ENCODE data around the gene CACTIN.
"Not testable (repeated sequence)": the region's sequence is repeated elsewhere in the genome, so short reads cannot be mapped to it uniquely, and the experiment has no call there.

The CACTIN gene

DNA sequence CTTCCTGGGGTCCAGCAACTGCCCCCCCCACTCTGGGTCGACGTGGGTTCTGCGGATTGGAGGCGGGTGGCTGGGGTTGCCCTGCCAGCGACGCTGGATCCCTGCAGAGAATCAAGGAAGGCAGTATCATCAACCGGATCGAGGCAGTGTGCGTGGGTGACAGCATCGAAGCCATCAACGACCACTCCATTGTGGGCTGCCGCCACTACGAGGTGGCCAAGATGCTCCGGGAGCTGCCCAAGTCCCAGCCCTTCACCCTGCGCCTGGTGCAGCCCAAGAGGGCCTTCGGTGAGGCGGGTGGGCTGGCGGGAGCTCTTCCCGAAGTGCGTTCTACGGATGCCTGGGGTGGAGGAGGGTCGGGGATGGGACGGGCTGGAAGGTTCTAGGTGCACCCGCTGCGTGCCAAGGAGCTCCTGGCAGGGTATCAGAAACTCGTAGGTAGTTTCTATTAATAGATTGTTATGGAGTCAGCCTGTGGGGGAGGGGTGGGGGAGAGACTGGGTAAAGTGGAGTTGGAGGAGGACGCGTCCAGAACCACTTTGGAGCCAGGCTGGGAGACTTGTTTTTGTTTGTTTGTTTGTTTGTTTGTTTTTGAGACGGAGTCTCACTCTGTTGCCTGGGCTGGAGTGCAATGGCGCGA lies 39.8 kb downstream of the CACTIN start:
- no peak for DNase-seq (ENCODE audit: low read depth)

DNA sequence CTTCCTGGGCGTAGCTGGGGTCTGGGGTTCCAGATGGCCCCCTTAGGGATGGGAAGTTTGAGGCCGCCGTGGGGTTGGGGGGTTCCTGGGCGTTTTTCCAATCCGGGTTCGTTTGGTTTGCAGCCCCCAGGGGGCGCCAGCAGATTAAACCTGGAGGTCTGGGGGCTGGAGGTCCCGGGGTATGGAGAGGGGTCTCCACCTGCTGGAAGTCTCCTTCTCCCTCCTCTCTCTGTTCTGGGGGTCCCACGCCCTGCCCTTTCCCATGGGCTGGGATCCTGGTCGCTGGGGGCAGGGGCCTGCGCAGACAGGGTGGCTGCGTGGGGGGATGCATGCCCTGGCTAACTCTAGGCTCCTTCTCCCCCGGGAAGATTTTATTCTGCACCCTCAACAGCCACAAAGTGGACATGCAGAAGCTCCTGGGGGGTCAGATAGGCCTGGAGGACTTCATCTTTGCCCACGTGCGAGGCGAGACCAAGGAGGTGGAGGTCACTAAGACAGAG lies 40.4 kb downstream of the CACTIN start:
- no peak for DNase-seq (ENCODE audit: low read depth)

DNA sequence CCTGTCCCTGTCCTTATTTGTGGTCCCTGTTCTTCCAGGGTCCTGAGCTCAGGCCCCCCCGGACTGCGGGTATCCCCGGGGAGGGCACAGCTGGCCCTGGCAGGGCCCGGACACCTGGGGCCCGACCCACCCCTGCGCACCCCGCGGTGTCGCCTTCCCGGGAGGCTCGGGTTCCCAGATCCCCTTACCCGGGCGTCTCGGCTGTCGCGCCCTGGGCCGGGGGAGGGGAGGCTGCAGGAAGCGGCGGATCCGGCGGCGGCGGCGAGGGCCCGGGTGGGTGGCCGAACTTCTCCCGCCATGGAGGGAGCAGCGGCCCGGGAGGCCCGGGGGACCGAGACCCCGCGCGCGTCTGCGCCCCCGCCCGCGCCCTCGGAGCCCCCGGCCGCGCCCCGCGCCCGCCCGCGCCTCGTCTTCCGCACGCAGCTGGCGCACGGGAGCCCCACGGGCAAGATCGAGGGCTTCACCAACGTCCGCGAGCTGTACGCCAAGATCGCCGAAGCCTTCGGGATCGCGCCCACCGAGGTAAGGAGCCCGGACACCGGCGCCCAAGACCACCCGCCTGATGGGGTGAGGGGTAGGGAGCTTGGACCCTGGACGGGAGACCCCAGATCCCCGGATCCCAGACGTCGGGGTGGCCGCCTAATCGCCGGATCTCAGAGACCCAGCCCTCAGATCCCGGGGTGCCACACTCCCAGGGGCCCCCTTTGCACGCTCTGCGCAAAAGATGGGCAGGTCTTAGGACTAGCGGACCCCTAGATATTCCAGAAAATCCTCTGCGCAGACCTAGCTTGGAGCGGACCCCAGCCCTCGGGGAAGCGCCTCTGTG lies 41.1 kb downstream of the CACTIN start, which contains the start of gene GIPC3:
GIPC3 (plus strand) TSS at position 178 of the 826 bp plus-strand sequence; CDS start at position 298, 120 bp downstream.
- no peak for DNase-seq (ENCODE audit: low read depth)

DNA sequence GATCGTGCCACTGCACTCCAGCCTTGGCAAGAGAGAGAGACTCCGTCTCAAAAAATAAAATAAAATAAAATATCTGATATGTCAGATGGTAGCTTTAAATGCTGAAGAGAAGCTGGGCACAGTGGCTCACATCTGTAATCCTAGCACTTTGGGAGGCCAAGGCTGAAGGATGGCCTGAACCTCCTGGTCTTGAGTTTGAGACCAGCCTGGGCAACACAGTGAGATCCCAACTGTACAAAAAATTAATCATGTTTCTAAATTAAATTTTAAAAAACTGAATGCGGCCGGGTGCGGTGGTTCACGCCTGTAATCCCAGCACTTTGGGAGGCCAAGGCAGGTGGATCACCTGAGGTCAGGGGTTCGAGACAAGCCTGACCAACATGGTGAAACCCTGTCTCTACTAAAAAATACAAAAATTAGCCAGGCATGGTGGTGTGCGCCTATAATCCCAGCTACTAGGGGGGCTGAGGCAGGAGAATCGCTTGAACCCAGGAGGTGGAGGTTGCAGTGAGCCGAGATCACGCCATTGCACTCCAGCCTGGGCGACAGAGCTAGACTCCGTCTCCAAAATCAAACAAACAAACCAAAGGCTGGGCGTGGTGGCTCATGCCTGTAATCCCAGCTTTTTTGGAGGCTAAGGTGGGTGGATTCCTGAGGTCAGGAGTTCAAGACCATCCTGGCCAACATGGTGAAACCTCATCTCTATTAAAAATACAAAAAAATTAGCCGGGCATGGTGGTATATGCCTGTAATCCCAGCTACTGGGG lies 42.4 kb downstream of the CACTIN start:
- DNase-seq (ENCODE audit: low read depth), result not testable (repeated sequence)

DNA sequence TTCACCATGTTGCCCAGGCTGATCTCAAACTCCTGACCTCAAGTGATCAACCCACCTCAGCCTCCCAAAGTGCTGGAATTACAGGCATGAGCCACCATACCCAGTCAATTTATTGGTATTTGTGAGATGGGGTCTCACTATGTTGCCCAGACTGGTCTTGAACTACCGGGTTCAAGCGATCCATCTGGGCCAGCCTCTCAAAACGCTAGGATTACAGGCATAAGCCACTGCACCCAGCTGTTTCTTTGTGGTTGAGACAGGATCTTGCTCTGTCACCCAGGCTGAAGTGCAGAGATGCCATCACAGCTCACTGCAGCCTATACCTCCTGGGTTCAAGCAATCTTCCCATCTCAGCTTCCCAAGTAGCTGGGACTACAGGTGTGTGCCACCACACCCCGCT lies 44.8 kb downstream of the CACTIN start:
- DNase-seq (ENCODE audit: low read depth), result not testable (repeated sequence)

DNA sequence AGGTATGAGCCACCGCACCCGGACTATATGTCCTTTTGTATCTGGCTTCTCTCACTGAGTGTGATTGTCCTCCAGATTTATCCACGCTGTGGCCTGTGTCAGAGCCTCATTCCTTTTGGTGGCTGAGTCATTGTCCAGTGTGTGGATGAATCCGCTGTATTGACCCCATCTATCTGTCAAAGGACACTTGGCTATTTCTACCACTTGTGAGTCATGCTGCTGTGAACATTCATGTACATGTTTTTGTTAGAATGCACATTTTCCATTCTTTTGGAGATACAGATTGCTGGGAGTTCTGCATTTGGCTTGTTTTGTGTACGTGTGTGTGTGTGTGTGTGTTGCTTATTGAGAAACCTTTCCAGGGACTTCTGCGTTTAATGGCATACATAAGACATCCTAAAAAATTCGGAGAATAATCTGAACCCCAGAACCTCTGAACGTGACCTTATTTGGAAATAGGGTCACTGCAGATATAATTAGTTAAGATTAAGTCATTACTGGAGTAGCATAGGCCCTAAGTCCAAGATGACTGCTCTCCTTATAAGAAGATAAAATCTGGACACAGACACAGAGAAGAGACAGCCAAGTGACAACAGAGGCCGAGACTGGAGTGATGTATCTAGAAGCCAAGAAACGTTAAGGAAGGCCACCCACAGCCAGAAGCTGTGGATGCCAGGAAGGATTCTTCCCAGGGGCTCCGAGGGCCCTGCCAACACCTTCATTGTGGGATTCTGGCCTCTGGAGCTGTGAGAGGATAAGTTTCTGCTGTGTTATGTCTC lies 46.2 kb downstream of the CACTIN start:
- no peak for DNase-seq (ENCODE audit: low read depth)

DNA sequence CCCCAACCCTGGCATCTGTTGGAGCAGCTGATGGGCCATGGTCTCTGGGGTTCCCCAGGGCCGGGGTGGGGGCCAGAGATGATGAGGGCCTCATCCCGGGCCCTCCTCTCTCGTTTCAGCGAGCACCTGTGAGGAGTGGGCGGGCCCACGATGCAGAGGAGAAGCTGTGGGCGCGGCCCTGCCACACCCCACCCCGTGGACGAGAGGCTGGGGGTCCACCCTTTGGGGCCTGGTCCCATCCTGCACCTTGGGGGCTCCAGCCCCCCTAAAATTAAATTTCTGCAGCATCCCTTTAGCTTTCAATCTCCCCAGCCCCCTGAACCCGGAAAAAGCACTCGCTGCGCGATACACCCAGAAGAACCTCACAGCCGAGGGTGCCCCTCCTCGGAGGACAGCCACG lies 48.2 kb downstream of the CACTIN start:
- no peak for DNase-seq (ENCODE audit: low read depth)

DNA sequence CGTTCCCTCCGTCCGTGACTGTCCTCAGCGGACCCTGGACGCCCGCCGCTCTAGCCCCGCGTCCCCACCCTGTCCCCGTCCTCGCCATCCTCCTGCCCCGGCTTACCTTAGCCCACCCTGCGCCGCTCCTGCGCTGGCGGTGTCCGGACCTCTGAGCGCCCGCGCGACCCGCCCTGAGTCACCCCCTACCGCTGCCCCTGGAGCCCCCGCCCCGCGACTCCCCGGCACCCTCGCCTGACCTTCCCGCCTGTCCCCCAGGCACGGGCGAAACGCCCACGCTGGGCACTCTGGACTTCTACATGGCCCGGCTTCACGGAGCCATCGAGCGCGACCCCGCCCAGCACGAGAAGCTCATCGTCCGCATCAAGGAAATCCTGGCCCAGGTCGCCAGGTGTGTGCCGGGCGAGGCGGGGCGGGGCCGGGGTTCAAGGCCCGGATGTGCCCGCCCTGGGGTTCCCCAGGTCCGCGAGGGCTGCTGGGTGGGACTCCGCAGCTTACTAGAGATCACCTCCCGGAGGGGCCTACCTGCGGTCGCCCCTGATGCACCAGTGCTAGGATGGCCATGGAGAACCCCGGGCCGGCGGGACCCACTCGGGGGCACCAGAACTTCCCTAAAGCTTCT lies 48.8 kb downstream of the CACTIN start:
- DNase-seq (ENCODE audit: low read depth), result no peak

DNA sequence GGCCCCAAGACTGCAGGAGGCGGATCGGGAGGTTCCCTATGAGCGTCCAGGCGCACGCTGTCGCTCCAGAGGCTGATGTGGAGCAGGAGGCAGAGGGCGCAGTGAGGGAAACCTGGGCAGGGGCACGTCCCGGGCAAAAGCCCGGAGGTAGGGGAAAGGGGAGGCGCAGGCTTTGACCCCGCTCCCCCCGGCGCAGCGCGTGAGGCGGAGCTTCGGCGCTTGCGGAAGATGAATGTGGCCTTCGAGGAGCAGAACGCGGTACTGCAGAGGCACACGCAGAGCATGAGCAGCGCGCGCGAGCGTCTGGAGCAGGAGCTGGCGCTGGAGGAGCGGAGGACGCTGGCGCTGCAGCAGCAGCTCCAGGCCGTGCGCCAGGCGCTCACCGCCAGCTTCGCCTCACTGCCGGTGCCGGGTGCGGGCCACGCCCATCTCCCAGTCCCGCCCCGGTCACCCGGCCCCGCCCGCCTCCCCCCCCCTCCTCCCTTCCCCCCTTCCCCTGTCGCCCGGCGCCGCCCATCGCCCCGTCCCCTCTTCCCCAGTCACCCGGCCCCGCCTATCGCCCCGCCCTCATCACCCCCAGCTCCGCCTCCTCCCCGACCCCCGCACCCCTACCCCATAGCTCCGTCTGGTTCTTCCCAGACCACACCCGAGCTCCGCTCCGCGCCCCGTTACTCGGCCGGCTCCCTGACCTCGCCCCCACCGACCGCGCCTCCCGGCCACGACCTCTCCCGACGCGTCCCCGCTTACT lies 49.7 kb downstream of the CACTIN start:
- no peak for DNase-seq (ENCODE audit: low read depth)

DNA sequence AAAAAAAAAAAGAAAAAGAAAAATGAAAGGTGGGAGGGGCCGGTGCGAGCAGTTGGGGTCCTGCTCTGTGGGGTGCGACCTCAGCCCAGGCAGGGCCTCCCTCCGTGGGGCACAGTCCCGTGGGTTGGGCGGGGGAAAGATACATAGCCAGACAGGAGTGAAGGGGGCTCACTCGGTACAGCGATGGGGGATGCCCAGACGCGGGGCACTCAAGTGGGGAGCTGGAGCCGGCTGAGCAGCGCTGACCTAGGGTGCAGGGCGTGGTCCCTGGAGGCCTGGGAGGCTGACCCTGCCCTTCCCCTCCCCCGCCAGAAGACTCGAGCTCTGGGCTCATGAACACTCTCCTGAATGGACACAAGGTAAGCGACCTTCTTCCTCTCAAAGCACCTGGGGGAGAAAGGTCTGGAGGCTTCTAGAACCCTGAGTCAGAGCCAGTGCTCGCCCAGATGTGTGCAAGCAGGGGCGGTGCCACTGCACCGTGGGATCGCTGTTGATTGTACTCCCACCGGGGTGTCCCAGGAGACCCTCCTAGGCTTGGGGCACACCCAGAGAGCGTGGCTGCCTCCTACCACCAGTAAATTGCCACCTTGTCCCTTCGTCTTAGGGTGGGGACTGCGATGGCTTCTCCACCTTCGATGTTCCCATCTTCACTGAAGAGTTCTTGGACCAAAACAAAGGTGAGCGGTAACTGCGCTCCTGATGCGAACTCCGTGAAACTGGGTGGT lies 50.5 kb downstream of the CACTIN start:
- DNase-seq (ENCODE audit: low read depth), result no peak

GRCh38 chr19:3575260-3575741 lies 51.3 kb downstream of the CACTIN start:
- no peak for DNase-seq (ENCODE audit: low read depth)

- peak; percentile 72 for DNase-seq (ENCODE audit: low read depth)
Observed at GRCh38 chr19:3573858-3574637, 52.5 kb downstream of the CACTIN start.

- no peak for DNase-seq (ENCODE audit: low read depth)
Observed at GRCh38 chr19:3573162-3573857, 53.3 kb downstream of the CACTIN start.

DNA sequence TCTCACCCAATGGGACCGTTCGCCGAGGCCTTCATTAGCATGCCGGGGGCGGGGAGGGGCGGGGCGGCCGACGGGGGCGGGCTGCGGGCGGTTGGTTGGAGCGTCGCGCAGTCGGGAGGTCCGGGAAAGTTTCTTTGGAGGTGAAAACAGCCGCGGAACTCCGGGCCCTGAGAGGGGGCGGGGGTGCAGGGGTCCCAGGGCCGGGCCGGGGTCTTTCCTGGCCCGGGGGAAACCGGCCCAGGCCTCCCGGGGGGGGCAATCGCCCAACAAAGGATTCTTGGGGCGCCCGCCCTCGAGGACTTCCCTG lies 53.8 kb downstream of the CACTIN start, which contains the start of gene HMG20B:
HMG20B (plus strand) TSS at position 90 of the 307 bp plus-strand sequence. CDS start 366 bp downstream, outside the sequence.
- no peak for DNase-seq (ENCODE audit: low read depth)

GRCh38 chr19:3572132-3572854 lies 54.3 kb downstream of the CACTIN start:
- DNase-seq (ENCODE audit: low read depth), result peak; percentile 99

GRCh38 chr19:3570606-3571011 lies 56.0 kb downstream of the CACTIN start:
- DNase-seq (ENCODE audit: low read depth), result no peak

- DNase-seq (ENCODE audit: low read depth), result not testable (repeated sequence)
Observed at GRCh38 chr19:3570042-3570441, 56.5 kb downstream of the CACTIN start.

All from T follicular helper cell (primary cell).